Stomach (tissue), 4 donors: ENCODE results near the gene RTN4RL1.
A peak's percentile ranks its signal among the peaks of the same experiment; 100 is the strongest.

Experiments
- CTCF ChIP-seq, 7 experiments: fragments of 450-650 bp in 4 of 7; fragments of 200-600 bp in 3 of 7; sonication (generic) in 3 of 7; IDR thresholded peaks; one replicate each; pipeline ENCODE4 v1.5.1; 2016 to 2019; ENCODE audit warnings: antibody characterized with exemption in 7 of 7, control low read depth in 2 of 7, mild to moderate bottlenecking in 1 of 7
- POLR2AphosphoS5 ChIP-seq, 3 donors: sonication (generic); formaldehyde crosslinking; IDR thresholded peaks; one replicate each; pipeline ENCODE4 v1.6.1; 2016; ENCODE audit warnings: antibody characterized with exemption in 3 of 3

GRCh38 chr17:1931844-1932579 is 93.1 kb downstream of the RTN4RL1 start:
- TF ChIP-seq CTCF (IDR thresholded peaks at IDR 0.05) (no peak), POLR2AphosphoS5 (IDR thresholded peaks at IDR 0.05) (peak in 1 of 3 donors; percentile 15)
